RWPE1 (cell line): ENCODE results near the gene AIP.
A peak's percentile ranks its signal among the peaks of the same experiment; 100 is the strongest.

Source experiments
- CTCF ChIA-PET: fragments of 350-600 bp; sonication (Branson Sonifier 250); formaldehyde crosslinking; extraction: SDS; loops from one replicate; lab custom pipeline; 2021; lab: Yijun Ruan, JAX
- POLR2A ChIA-PET: fragments of 400-600 bp; formaldehyde crosslinking; extraction: SDS; loops from one replicate; lab custom pipeline; 2020; ENCODE audit warnings: antibody characterized with exemption; ENCODE audit not compliant: low non-redundant PET; lab: Yijun Ruan, JAX
- DNase-seq: peaks from one replicate; pipeline ENCODE4 v3.0.0; 2012; ENCODE audit warnings: low spot score
- H3K27ac ChIP-seq: fragments of 450-650 bp; 2 replicates; pipeline ENCODE4 v1.5.1; 2017
- CTCF ChIP-seq: fragments of 450-650 bp; conservative IDR thresholded peaks from 2 replicates; pipeline ENCODE4 v1.5.1; 2017; ENCODE audit warnings: low read depth, mild to moderate bottlenecking

AIP gene

GRCh38 chr11:67440229-67441097 is 42.4 kb upstream of the AIP start:
- no peak for TF ChIP-seq CTCF
- CTCF ChIA-PET, result interaction anchor here (0.6 to 0.7 kb wide), 2 partner anchors 29 to 380 kb away, joined by 3 to 4 read pairs; no protein-coding TSS in a partner anchor
- DNase-seq, result no peak
- peak overlapping the region; percentile 87 for H3K27ac ChIP-seq
- POLR2A ChIA-PET, result no interaction called here

- no peak for DNase-seq
- peak overlapping the region; percentile 87 for H3K27ac ChIP-seq
- ChIA-PET CTCF (interaction anchor here (0.6 kb wide), 1 partner anchor 29 kb away, joined by 3 read pairs; no protein-coding TSS in a partner anchor), POLR2A (interaction anchor here (0.6 kb wide), 1 partner anchor 39 kb away, joined by 5 read pairs; the partner anchor contains the start of gene PPP1CA)
- TF ChIP-seq CTCF, result no peak
Measured at GRCh38 chr11:67441098-67441563, 41.7 kb upstream of the AIP start.

DNA sequence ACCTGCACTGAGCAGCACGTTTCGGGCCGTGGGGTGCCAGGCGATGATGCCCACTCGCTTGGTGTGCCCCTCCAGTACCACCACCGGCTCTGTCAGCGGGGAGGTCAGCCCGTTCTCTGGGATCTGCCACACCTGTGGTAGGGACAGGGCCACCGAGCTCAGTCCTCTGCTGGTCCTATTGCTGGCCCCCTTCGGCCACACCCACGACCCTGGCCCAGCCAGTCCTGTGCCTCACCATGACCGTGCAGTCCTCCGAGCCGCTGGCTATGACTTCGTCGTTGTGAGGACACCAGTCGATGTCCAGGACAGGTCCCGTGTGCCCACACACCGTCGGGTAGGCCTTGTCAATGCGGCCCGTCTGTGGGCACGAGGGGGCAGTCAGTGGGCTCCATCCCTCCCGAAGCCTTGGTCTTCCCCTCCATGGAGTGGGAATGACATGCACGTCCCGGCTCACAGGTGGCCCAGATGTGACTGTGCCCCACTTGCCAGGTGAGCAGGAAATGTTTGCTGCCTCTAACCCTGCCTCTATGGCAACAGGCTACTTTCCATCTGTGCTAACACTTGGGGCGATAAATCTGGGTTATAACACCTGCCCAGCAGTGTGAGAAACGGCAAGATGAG is 41.0 kb upstream of the AIP start:
- H3K27ac ChIP-seq, result peak overlapping the region; percentile 87
- ChIA-PET CTCF (no interaction called here), POLR2A (interaction anchor here (0.6 kb wide), 1 partner anchor 40 kb away, joined by 5 read pairs; the partner anchor contains the start of gene PPP1CA)
- no peak for DNase-seq
- no peak for TF ChIP-seq CTCF

- no peak for DNase-seq
- POLR2A ChIA-PET, result interaction anchor here (0.6 to 0.7 kb wide), 4 partner anchors 12 to 151 kb away, joined by 3 to 9 read pairs (median 4); partner anchors contain the start of gene PITPNM1
- CTCF ChIA-PET, result interaction anchor here (0.7 kb wide), 1 partner anchor 35 kb away, joined by 4 read pairs; no protein-coding TSS in a partner anchor
- H3K27ac ChIP-seq, result peak overlapping the region; percentile 87
- no peak for TF ChIP-seq CTCF
Measured at GRCh38 chr11:67442504-67443404, 40.1 kb upstream of the AIP start.

DNA sequence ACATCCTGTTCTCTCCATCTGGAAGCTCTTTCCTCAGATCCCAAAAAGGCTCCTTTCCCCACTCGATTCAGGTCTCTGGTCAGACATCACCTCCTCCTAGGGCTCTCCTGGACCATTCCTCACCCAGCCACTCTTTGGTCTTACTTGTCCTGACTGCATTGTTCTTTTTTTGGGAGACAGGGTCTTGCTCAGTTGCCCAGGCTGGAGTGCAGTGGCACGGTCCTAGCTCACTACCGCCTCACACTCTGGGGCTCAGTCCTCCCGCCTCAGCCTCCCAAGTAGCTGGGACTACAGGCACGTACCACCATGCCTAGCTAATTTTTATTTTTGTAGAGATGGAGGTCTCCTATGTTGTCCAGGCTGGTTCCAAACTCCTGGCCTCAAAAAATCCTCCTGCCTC is 37.3 kb upstream of the AIP start:
- TF ChIP-seq CTCF, result no peak
- no peak overlapping the region for H3K27ac ChIP-seq
- ChIA-PET POLR2A (no interaction called here), CTCF (no interaction called here)
- no peak for DNase-seq
